PFSK-1 (cell line): ENCODE results near the gene ZNF548. TPM values are rescaled to one million over a fixed set of nuclear protein-coding genes. Genes with fewer than 3 reads are reported as not detected.
A peak's percentile ranks its signal among the peaks of the same experiment; 100 is the strongest.

Source experiments
- FOXP2 ChIP-seq: optimal IDR thresholded peaks from 2 replicates; pipeline ENCODE3; 2011; ENCODE audit warnings: borderline replicate concordance, control low read depth, inconsistent platforms; ENCODE audit not compliant: insufficient read depth; ENCODE audit errors: extremely low read length, extremely low read depth
- POLR2AphosphoS5 ChIP-seq: IDR thresholded peaks from 2 replicates; pipeline ENCODE4 v1.6.1; 2012; ENCODE audit warnings: low read depth, mild to moderate bottlenecking, control low read depth, low read length, moderate library complexity
- REST ChIP-seq, 2 experiments: IDR thresholded peaks; 2 replicates each; pipeline versions ENCODE4 v1.6.1 to v1.8.0; 2011 to 2012; ENCODE audit warnings: low read depth in 2 of 2, low read length in 2 of 2, control low read depth in 1 of 2, inconsistent platforms in 1 of 2, mild to moderate bottlenecking in 1 of 2, moderate library complexity in 1 of 2; ENCODE audit not compliant: insufficient read depth in 1 of 2
- SIN3A ChIP-seq: IDR thresholded peaks from 2 replicates; pipeline ENCODE4 v1.6.1; 2012; ENCODE audit warnings: mild to moderate bottlenecking, low read length, moderate library complexity, borderline replicate concordance; ENCODE audit not compliant: insufficient read depth
- TAF1 ChIP-seq: IDR thresholded peaks from 2 replicates; pipeline ENCODE4 v1.6.1; 2012; ENCODE audit warnings: low read length, control low read depth, borderline replicate concordance; ENCODE audit not compliant: insufficient read depth
- polyA plus RNA-seq: library from polyadenylated mRNA; unstranded; fragments of >200 nt; gene quantifications from one replicate; pipeline ENCODE4 v1.2.1, GENCODE V29; 2012; ENCODE audit warnings: low read depth, missing spikeins; ENCODE audit not compliant: insufficient read length

Gene ZNF548
- polyA plus RNA-seq, result 1.5 TPM

- no peak for TF ChIP-seq FOXP2
- no peak for TF ChIP-seq REST (IDR thresholded peaks at IDR 0.05; ENCODE audit: insufficient read depth in 1 of 2, low read depth in 2 of 2, low read length in 2 of 2)
- TF ChIP-seq POLR2AphosphoS5, result peak; percentile 45; the same call in 1 of the 2 replicates
- no peak; the same call in 1 of the 2 replicates for TF ChIP-seq SIN3A
- peak; percentile 56; the same call in 1 of the 2 replicates for TF ChIP-seq TAF1
Observed at GRCh38 chr19:57389730-57390598, at the start of gene ZNF548. Gene ZNF548, plus strand, starts transcription at chr19:57389854. Its CDS starts 246 bp downstream, at chr19:57390100.

- TF ChIP-seq SIN3A (no peak), TAF1 (no peak), POLR2AphosphoS5 (no peak), REST (IDR thresholded peaks at IDR 0.05; ENCODE audit: insufficient read depth in 1 of 2, low read depth in 2 of 2, low read length in 2 of 2) (no peak), FOXP2 (no peak)
Observed at GRCh38 chr19:57342582-57342981, 47.1 kb upstream of the ZNF548 start.

- TF ChIP-seq SIN3A, result no peak
- TF ChIP-seq TAF1, result no peak
- no peak for TF ChIP-seq POLR2AphosphoS5
- TF ChIP-seq REST (IDR thresholded peaks at IDR 0.05; ENCODE audit: insufficient read depth in 1 of 2, low read depth in 2 of 2, low read length in 2 of 2), result no peak
- no peak for TF ChIP-seq FOXP2
Observed at GRCh38 chr19:57348136-57348535, 41.5 kb upstream of the ZNF548 start.

GRCh38 chr19:57350877-57351805 is 38.5 kb upstream of the ZNF548 start, which contains the start of gene ZNF304:
Gene ZNF304, plus strand, starts transcription at chr19:57351271. Its CDS starts 394 bp downstream, at chr19:57351665.
- TF ChIP-seq REST (IDR thresholded peaks at IDR 0.05; ENCODE audit: insufficient read depth in 1 of 2, low read depth in 2 of 2, low read length in 2 of 2), result no peak
- peak; percentile 9 for TF ChIP-seq FOXP2
- no peak for TF ChIP-seq TAF1
- peak; percentile 58; the same call in 1 of the 2 replicates for TF ChIP-seq POLR2AphosphoS5
- TF ChIP-seq SIN3A, result peak; percentile 61; the same call in 1 of the 2 replicates
